Adrenal gland (tissue), 12 donors: Measurements from ENCODE around the gene ZNF862. TPM values are rescaled to one million over a fixed set of nuclear protein-coding genes. Genes with fewer than 3 reads are reported as not detected.

Experiments used
- DNase-seq, 7 donors: peaks; one replicate each; pipeline ENCODE4 v3.0.0-alpha.2; 2019 to 2020
- H3K27ac ChIP-seq, 5 donors: fragments of 200-600 bp; sonication (generic) in 4 of 5; 1 replicate in 3 of 5; 2 replicates in 2 of 5; pipeline versions ENCODE4 v1.5.1 to v1.8.0; 2016 to 2020; ENCODE audit warnings: mild to moderate bottlenecking in 1 of 5
- H3K27me3 ChIP-seq: fragments of 200-600 bp; 2 replicates; pipeline ENCODE4 v1.8.0; 2021
- H3K36me3 ChIP-seq, 2 donors: fragments of 200-600 bp; replicated peaks in 1 of 2; 1 replicate in 1 of 2; 2 replicates in 1 of 2; pipeline versions ENCODE4 v1.5.1 to v1.8.0; 2018 to 2022
- H3K4me1 ChIP-seq, 2 donors: fragments of 200-600 bp; replicated peaks in 1 of 2; 1 replicate in 1 of 2; 2 replicates in 1 of 2; pipeline versions ENCODE4 v1.5.1 to v1.8.0; 2018 to 2021
- H3K4me3 ChIP-seq, 4 donors: fragments of 200-600 bp; sonication (generic) in 3 of 4; one replicate each; pipeline ENCODE4 v1.5.1; 2016 to 2018
- H3K9me3 ChIP-seq, 3 donors: fragments of 200-600 bp; sonication (generic) in 1 of 3; replicated peaks in 1 of 3; 1 replicate in 2 of 3; 2 replicates in 1 of 3; pipeline versions ENCODE4 v1.5.1 to v1.8.0; 2016 to 2021
- POLR2A ChIP-seq, 2 donors: fragments of 450-650 bp; IDR thresholded peaks; one replicate each; pipeline ENCODE4 v1.6.1; 2017; ENCODE audit warnings: antibody characterized with exemption in 2 of 2, mild to moderate bottlenecking in 2 of 2, moderate library complexity in 1 of 2
- WGBS, 4 donors: extraction: QIAGEN DNeasy Blood & Tissue Kit in 2 of 4; methylation state at CpG; one replicate each; pipeline versions ENCODE4 v1.1.5 to v1.1.7; 2013 to 2017; 5-methylcytosine and 5-hydroxymethylcytosine counted together
- intact Hi-C, 2 donors: fragments of 100-400 bp; cut with DNase I; formaldehyde crosslinking; loops; one replicate each; pipeline versions ENCODE4 v1.14.1 to v1.15.0; 2022 to 2023
- polyA plus RNA-seq, 3 donors: library from polyadenylated mRNA; stranded (reverse); fragments of 200-250 nt in 2 of 3; fragments of 350-450 nt in 1 of 3; fragmentation: Illumina TruSeq in 1 of 3; extraction: RNeasy Lipid Tissue Mini Kit (QIAGEN cat#74804) in 1 of 3; gene quantifications; one replicate each; pipeline ENCODE4 v1.2.3, GENCODE V29; 2013 to 2014
- total RNA-seq, 9 donors: library from RNA; depleted of rRNA in 4 of 9; stranded (reverse); fragments of >200 nt in 4 of 9; fragments of 120-200 nt in 1 of 9; fragmentation: NEBNext Ultra II Directional in 1 of 9; extraction: Animal tissue kit (Norgen Biotek cat#: 25700) in 1 of 9; gene quantifications; one replicate each; pipeline versions ENCODE4 v1.1.0 to v1.2.4, GENCODE V29; 2013 to 2023
- TF ChIP-seq, protein P1 (sequence below), 6 experiments: fragments of 450-650 bp in 4 of 6; fragments of 200-600 bp in 2 of 6; sonication (generic) in 1 of 6; IDR thresholded peaks; 1 replicate in 5 of 6; 2 replicates in 1 of 6; pipeline versions ENCODE4 v1.5.1 to v1.8.0; 2016 to 2021; ENCODE audit warnings: antibody characterized with exemption in 6 of 6, mild to moderate bottlenecking in 2 of 6, moderate library complexity in 1 of 6
- donor health status: healthy with polysubstance abuse.
- donor health status: Bipolar disorder and iron deficiency.
- donor health status: DM: yes; HTN: yes; CAD: no.
- donor health status: DM: no; HTN: no; CAD: no.
- donor health status: DM: no; HTN: no; CAD: no.
- donor health status: DM: yes; HTN: yes; CAD: no.

ZNF862 gene
- total and polyA plus RNA-seq, 12 donors, result 7.3 to 32.9 (median 13.9) TPM

DNA sequence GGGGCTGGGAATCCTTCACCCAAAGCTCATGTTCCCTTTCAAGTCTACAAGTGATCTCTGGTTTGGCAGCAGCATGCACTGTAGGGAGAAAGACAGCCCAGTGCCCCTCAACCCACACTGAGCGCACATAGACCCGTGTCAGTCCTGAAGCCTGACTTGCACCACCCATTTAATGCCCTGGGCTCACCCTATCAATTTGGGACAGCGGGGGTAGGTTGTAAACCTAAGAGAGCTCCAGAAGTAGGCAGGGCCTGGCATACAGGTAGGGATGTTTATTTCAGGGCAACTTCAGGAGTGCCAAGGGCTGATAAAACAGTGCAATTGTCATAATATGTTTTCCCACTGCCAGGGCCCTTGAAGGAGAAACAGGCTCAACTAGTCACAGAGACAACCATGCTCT, 32.1 kb downstream of the ZNF862 start:
- intact Hi-C loops, result no loop called here

GRCh38 chr7:149870701-149871483, 32.7 kb downstream of the ZNF862 start:
- 90 to 96% (median 92%) methylated on average over 11 to 12 of the region's 12 CpGs for WGBS, 4 donors
- H3K27ac ChIP-seq, result no peak overlapping the region
- no peaks in the 10 kb centered on the region for H3K36me3 ChIP-seq
- H3K27me3 ChIP-seq, result no peaks in the 10 kb centered on the region
- peaks cover 17 to 19% of the 10 kb centered on the region in 2 donors for H3K4me1 ChIP-seq
- TF ChIP-seq POLR2A (IDR thresholded peaks at IDR 0.05), result no peak
- TF ChIP-seq, protein P1, sequence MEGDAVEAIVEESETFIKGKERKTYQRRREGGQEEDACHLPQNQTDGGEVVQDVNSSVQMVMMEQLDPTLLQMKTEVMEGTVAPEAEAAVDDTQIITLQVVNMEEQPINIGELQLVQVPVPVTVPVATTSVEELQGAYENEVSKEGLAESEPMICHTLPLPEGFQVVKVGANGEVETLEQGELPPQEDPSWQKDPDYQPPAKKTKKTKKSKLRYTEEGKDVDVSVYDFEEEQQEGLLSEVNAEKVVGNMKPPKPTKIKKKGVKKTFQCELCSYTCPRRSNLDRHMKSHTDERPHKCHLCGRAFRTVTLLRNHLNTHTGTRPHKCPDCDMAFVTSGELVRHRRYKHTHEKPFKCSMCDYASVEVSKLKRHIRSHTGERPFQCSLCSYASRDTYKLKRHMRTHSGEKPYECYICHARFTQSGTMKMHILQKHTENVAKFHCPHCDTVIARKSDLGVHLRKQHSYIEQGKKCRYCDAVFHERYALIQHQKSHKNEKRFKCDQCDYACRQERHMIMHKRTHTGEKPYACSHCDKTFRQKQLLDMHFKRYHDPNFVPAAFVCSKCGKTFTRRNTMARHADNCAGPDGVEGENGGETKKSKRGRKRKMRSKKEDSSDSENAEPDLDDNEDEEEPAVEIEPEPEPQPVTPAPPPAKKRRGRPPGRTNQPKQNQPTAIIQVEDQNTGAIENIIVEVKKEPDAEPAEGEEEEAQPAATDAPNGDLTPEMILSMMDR (IDR thresholded peaks at IDR 0.05), result no peak
- H3K9me3 ChIP-seq, result no peaks in the 10 kb centered on the region
- no peak for DNase-seq
- H3K4me3 ChIP-seq, result no peak overlapping the region
- intact Hi-C loops, result no loop called here

More for the DNA sequence above, 32.1 kb downstream of the ZNF862 start:
- TF ChIP-seq POLR2A (IDR thresholded peaks at IDR 0.05), result no peak
- TF ChIP-seq, protein P1 (IDR thresholded peaks at IDR 0.05), result no peak
- H3K4me3 ChIP-seq, result no peak overlapping the region
- DNase-seq, result no peak
- no peak overlapping the region for H3K27ac ChIP-seq
- peaks cover 0 to under 1% of the 10 kb centered on the region in 2 donors for H3K36me3 ChIP-seq
- WGBS, 4 donors, result 79 to 93% (median 89%) methylated on average over 3 of the region's 3 CpGs
- H3K4me1 ChIP-seq, result peaks cover 17 to 19% of the 10 kb centered on the region in 2 donors
- H3K27me3 ChIP-seq, result no peaks in the 10 kb centered on the region
- H3K9me3 ChIP-seq, result no peaks in the 10 kb centered on the region

DNA sequence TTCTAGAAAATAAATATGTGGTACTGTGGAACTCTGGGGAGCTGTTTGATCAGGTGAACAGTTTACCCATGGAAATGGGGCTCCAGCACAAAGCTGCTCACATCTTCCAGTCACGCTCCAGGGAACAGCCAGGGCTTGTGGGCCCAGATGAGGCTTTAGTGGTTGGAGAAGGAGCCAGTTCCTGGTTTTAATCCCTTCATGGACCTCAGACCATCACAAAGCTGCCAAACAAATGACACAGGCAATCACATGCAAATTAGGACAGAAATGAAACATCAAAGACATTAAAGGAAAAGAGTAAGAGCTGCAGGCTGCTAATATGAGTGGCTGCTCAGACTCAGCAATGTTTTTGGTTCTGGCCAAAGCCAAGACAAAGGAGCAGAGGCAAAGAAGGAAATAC, 33.4 kb downstream of the ZNF862 start:
- H3K27me3 ChIP-seq, result no peaks in the 10 kb centered on the region
- peaks cover 17 to 19% of the 10 kb centered on the region in 2 donors for H3K4me1 ChIP-seq
- no peaks in the 10 kb centered on the region for H3K36me3 ChIP-seq
- no peak overlapping the region for H3K4me3 ChIP-seq
- DNase-seq, result no peak
- H3K27ac ChIP-seq, result no peak overlapping the region
- H3K9me3 ChIP-seq, result no peaks in the 10 kb centered on the region
- intact Hi-C loops, result no loop called here
- TF ChIP-seq, protein P1 (IDR thresholded peaks at IDR 0.05), result no peak
- TF ChIP-seq POLR2A (IDR thresholded peaks at IDR 0.05), result no peak
- 90 to 100% (median 99%) methylated on average over 1 of the region's 1 CpG for WGBS, 4 donors

DNA sequence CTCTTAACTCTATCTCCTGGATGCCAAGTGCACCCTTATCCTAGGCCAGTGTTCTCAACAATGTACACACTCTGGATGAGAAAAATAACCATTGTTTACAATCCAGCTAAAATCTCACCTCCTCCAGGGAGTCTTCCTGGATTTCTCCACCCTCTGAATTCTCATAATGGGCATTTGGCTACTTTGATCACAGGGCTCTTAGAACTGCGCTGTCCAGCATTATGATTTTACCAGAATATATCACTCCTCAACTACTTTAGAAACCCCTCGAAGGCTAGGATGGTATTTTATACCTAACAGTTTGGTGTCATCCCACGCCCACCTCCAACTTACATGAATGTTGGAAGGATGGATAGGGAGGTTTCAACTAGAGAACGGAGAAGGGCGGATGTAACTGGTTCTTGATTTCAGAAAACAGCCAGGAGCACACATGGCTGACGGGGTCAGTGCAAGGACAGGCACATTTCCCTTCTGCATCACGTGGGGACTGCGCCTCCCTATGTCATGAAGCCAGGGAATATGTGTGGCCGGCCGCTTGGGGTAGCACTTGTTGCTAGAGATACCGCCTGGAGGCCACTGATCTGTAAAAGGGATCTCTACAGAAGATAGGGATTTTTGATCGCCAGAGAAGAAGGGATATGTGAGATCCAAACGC, 34.4 kb downstream of the ZNF862 start:
- peak overlapping the region in 4 of 5 donors; percentile 74 to 88 (median 86) for H3K27ac ChIP-seq
- no peaks in the 10 kb centered on the region for H3K9me3 ChIP-seq
- 16 to 19% (median 18%) methylated on average over 12 to 13 of the region's 13 CpGs for WGBS, 4 donors
- peaks cover 17 to 19% of the 10 kb centered on the region in 2 donors for H3K4me1 ChIP-seq
- TF ChIP-seq, protein P1 (IDR thresholded peaks at IDR 0.05), result peak in 5 of 6 experiments; percentile 14 to 46 (median 28)
- peak; percentile 14 to 70 for TF ChIP-seq POLR2A (IDR thresholded peaks at IDR 0.05)
- peak overlapping the region in 2 of 4 donors; percentile 61 to 72 for H3K4me3 ChIP-seq
- no peaks in the 10 kb centered on the region for H3K27me3 ChIP-seq
- intact Hi-C loops, result no loop called here
- no peaks in the 10 kb centered on the region for H3K36me3 ChIP-seq
- DNase-seq, result peak; percentile 74 to 97 (median 91)
